DND-41 (cell line): ENCODE data around the gene AVP.
"Not testable (repeated sequence)": the region's sequence is repeated elsewhere in the genome, so short reads cannot be mapped to it uniquely, and the experiment has no call there.

Experiments used
- ATAC-seq: fragments of 200-7000 bp; cut with Tn5 transposase; 3 replicates; pipeline ENCODE4 v1.9.1; 2021; ENCODE audit warnings: low read depth; ENCODE audit not compliant: insufficient read depth
- DNase-seq: peaks from one replicate; pipeline ENCODE4 v3.0.0-alpha.2; 2020
- H2AFZ ChIP-seq: 2 replicates; pipeline ENCODE4 v1.6.0; 2012; ENCODE audit warnings: low read depth, low read length
- H3K27ac ChIP-seq: 2 replicates; pipeline ENCODE4 v1.5.1; 2012; ENCODE audit warnings: low read length, inconsistent platforms
- H3K27me3 ChIP-seq: fragments of 200-600 bp; sonication (generic); 2 replicates; pipeline ENCODE4 v1.6.0; 2012; ENCODE audit warnings: low read length, mild to moderate bottlenecking, inconsistent platforms; ENCODE audit not compliant: insufficient read depth, poor library complexity
- H3K36me3 ChIP-seq: 2 replicates; pipeline ENCODE4 v1.5.1; 2012; ENCODE audit warnings: low read length, inconsistent platforms; ENCODE audit not compliant: insufficient read depth
- H3K4me1 ChIP-seq: 2 replicates; pipeline ENCODE4 v1.5.1; 2012; ENCODE audit warnings: mild to moderate bottlenecking, low read length; ENCODE audit not compliant: insufficient read depth
- H3K4me2 ChIP-seq: 2 replicates; pipeline ENCODE4 v1.6.0; 2012; ENCODE audit warnings: mild to moderate bottlenecking, moderate library complexity, low read length, inconsistent platforms; ENCODE audit not compliant: insufficient read depth
- H3K4me3 ChIP-seq, 2 experiments: fragments of 200-600 bp in 1 of 2; shearing (Covaris generic) in 1 of 2; 2 replicates each; pipeline ENCODE4 v1.5.1; 2012 to 2016; ENCODE audit warnings: inconsistent platforms in 2 of 2, low read length in 2 of 2, mild to moderate bottlenecking in 2 of 2, low read depth in 1 of 2, moderate library complexity in 1 of 2
- H3K79me2 ChIP-seq: 2 replicates; pipeline ENCODE4 v1.6.0; 2012; ENCODE audit warnings: low read length, inconsistent platforms; ENCODE audit not compliant: insufficient read depth
- H3K9ac ChIP-seq: 2 replicates; pipeline ENCODE4 v1.6.0; 2012; ENCODE audit warnings: low read depth, mild to moderate bottlenecking, inconsistent platforms, low read length, moderate library complexity
- H3K9me3 ChIP-seq: 2 replicates; pipeline ENCODE4 v1.5.1; 2012; ENCODE audit warnings: low read length, moderate library complexity, mild to moderate bottlenecking, inconsistent platforms; ENCODE audit not compliant: insufficient read depth, severe bottlenecking
- H4K20me1 ChIP-seq: 2 replicates; pipeline ENCODE4 v1.6.0; 2012; ENCODE audit warnings: low read length; ENCODE audit not compliant: insufficient read depth
- CTCF ChIP-seq: IDR thresholded peaks from 2 replicates; pipeline ENCODE4 v1.5.1; 2012; ENCODE audit warnings: borderline replicate concordance, low read length, moderate library complexity, mild to moderate bottlenecking; ENCODE audit not compliant: poor library complexity, severe bottlenecking; ENCODE audit errors: extremely low read depth
- EZH2 ChIP-seq: IDR thresholded peaks from 3 replicates; pipeline ENCODE4 v1.6.1; 2012; ENCODE audit warnings: borderline replicate concordance, low read depth, mild to moderate bottlenecking, moderate library complexity, low read length, inconsistent platforms; ENCODE audit not compliant: severe bottlenecking

The AVP gene

DNA sequence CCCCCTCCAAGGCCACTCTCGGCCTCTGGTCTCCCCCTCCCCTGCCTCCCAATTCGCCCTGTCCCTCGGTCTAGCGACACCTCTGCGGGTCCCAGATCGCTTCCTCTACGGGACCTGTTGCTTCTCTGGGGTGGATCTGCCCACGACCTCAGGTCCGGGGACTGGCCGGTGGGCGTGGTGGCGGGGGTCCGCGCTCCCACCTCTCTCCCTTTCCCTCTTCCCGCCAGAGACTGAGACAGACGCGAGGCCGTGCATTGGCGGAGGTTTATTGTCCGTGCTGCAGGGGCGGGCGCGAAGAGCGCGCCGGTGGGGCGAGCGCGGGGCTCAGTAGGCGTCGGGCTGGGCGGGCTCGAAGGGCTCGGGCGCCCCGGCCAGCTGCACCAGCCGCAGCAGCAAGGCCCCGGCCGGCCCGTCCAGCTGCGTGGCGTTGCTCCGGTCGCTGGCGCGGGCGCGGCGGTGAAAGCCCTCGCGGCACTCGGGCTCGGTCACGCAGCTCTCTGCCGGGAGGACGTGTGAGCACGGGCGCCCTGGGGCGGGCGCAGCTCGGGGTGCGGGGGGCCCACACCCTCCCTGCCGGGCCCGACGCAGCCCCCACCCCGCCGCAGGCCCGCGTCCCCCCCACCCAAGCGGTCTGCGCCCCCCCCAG is 2.1 kb downstream of the AVP start:
- Histone ChIP-seq H3K4me2 (no peak overlapping the region), H3K9ac (no peak overlapping the region)
- DNase-seq = no peak

GRCh38 chr20:3081641-3082040 is 2.9 kb downstream of the AVP start:
- H3K4me3 ChIP-seq = no peak overlapping the region
- H3K4me2 ChIP-seq = no peak overlapping the region
- no peaks in the 10 kb centered on the region; the same call in none of the 2 replicates for H4K20me1 ChIP-seq
- H3K4me1 ChIP-seq = no peaks in the 10 kb centered on the region
- H3K9ac ChIP-seq = no peak overlapping the region
- TF ChIP-seq CTCF (no peak), EZH2 (no peak)
- H3K27ac ChIP-seq = no peak overlapping the region
- no peaks in the 10 kb centered on the region for H3K79me2 ChIP-seq
- peaks cover 3% of the 10 kb centered on the region for H3K27me3 ChIP-seq
- no peak overlapping the region for H2AFZ ChIP-seq
- ATAC-seq = no peak
- no peaks in the 10 kb centered on the region for H3K9me3 ChIP-seq
- no peaks in the 10 kb centered on the region for H3K36me3 ChIP-seq
- no peak for DNase-seq

More for the DNA sequence above, 2.1 kb downstream of the AVP start:
- no peak overlapping the region for H2AFZ ChIP-seq
- H3K27ac ChIP-seq = no peak overlapping the region
- peaks cover 3% of the 10 kb centered on the region for H3K27me3 ChIP-seq
- H4K20me1 ChIP-seq = no peaks in the 10 kb centered on the region; the same call in none of the 2 replicates
- ATAC-seq = no peak
- H3K4me3 ChIP-seq = no peak overlapping the region
- H3K79me2 ChIP-seq = no peaks in the 10 kb centered on the region
- H3K36me3 ChIP-seq = no peaks in the 10 kb centered on the region
- H3K9me3 ChIP-seq = no peaks in the 10 kb centered on the region
- no peaks in the 10 kb centered on the region for H3K4me1 ChIP-seq
- TF ChIP-seq CTCF (no peak), EZH2 (no peak)

DNA sequence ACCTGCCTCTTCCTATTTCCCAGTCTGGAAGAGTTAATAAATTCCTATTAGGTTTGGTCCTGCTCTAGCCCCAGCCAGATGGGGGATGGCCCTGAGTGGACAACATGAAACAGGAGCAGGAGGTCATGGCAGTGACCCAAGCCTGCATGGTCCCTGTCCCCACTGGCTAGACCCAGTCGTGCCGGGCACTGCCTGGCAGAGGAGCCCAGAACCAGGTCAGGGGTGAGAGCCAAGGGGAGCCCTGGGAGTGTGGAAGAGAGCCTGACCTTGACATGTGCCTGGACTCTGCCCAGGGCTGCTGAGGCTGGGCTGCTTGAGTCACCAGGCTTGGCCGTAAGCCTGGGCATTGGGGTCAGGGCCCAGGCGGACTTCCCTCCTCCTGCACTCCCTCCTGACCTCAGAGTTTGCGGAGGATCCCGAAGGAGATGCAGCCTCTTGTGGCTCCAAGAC is 3.6 kb downstream of the AVP start:
- Histone ChIP-seq H3K9ac (no peak overlapping the region), H3K9me3 (no peaks in the 10 kb centered on the region), H4K20me1 (no peaks in the 10 kb centered on the region; the same call in none of the 2 replicates), H2AFZ (no peak overlapping the region), H3K36me3 (no peaks in the 10 kb centered on the region), H3K27ac (no peak overlapping the region), H3K27me3 (peaks cover 3% of the 10 kb centered on the region), H3K4me1 (no peaks in the 10 kb centered on the region), H3K4me2 (no peak overlapping the region), H3K79me2 (no peaks in the 10 kb centered on the region), H3K4me3 (no peak overlapping the region)
- DNase-seq (no peak), ATAC-seq (no peak)
- TF ChIP-seq EZH2 = no peak

GRCh38 chr20:3077618-3078134 is 6.8 kb downstream of the AVP start:
- Histone ChIP-seq H3K4me2 (no peak overlapping the region), H3K4me1 (no peaks in the 10 kb centered on the region), H3K9me3 (no peaks in the 10 kb centered on the region), H3K79me2 (no peaks in the 10 kb centered on the region), H4K20me1 (no peaks in the 10 kb centered on the region; the same call in 1 of the 2 replicates), H3K27ac (no peak overlapping the region), H3K4me3 (no peak overlapping the region), H2AFZ (no peak overlapping the region), H3K36me3 (no peaks in the 10 kb centered on the region), H3K9ac (no peak overlapping the region), H3K27me3 (peaks cover 3% of the 10 kb centered on the region)
- 0 out of 3 replicates have a peak, but pooled peaks have one; percentile 29 for ATAC-seq
- TF ChIP-seq CTCF (no peak), EZH2 (no peak)
- DNase-seq = no peak

GRCh38 chr20:3075315-3075714 is 9.2 kb downstream of the AVP start:
- not testable (repeated sequence) for H3K4me2 ChIP-seq, H3K4me1 ChIP-seq, H3K27ac ChIP-seq, H4K20me1 ChIP-seq, H3K79me2 ChIP-seq, H2AFZ ChIP-seq, H3K9ac ChIP-seq, H3K9me3 ChIP-seq, H3K4me3 ChIP-seq, ATAC-seq, DNase-seq, H3K36me3 ChIP-seq, H3K27me3 ChIP-seq
